Measurements from ENCODE around the gene C1orf94. TPM values are rescaled to one million over a fixed set of nuclear protein-coding genes. Genes with fewer than 3 reads are reported as not detected.
A peak's percentile ranks its signal among the peaks of the same experiment; 100 is the strongest.

The C1orf94 gene
- total RNA-seq, 2 donors from 2014 or later = not detected

DNA sequence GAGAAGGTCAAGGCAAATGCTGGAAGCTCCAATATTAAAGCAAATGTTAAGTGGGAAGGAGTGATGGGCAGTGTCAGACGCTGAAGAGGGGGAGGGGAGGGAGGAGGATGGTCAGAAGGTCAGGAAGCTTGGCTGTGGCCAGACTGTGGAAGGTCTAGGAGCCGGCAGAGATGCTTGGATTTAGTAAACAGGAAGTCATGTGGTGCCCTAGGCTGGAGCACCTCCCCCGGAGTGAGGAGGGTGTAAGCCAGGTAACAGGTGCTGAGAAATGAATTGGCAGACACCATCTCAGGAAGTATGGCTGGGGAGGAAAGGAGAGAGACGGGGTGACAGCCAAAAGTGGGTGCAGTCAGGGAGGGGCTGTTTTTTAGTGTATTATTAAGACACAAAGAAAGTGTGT lies 29.4 kb upstream of the C1orf94 start:
- no peak overlapping the region for H3K4me3 Mint-ChIP-seq
- ATAC-seq (no peak), DNase-seq (no peak)
- H3K27ac Mint-ChIP-seq = no peak overlapping the region
- no peaks in the 10 kb centered on the region for H3K36me3 Mint-ChIP-seq (ENCODE audit: low read depth)
- no peaks in the 10 kb centered on the region for H3K4me1 Mint-ChIP-seq
- no peaks in the 10 kb centered on the region for H3K9me3 ChIP-seq (ENCODE audit: control insufficient read depth, low read length, poor library complexity, severe bottlenecking)
- peaks cover 32% of the 10 kb centered on the region for H3K27me3 Mint-ChIP-seq

DNA sequence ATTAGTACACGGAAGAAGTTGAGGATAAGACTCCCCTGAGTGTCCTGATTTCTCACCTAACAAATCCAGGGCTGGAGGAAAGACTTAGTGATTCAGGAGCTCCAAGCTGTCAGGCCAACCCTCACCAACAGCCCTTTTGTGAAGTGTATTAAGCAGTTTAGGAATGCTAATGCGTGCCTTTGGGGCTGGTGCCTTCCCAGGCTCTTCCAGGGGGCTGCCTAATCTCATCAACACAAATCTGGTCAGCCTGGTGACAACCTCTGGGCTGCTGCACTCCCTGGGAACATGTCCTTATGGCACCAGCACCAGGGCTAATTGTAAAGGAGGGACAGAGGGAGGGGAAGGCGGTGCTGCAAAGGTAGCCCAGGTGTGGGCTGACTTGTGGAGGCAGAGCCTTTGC lies 27.2 kb upstream of the C1orf94 start:
- Mint-ChIP-seq H3K27me3 (peaks cover 42% of the 10 kb centered on the region), H3K4me3 (no peak overlapping the region), H3K4me1 (no peaks in the 10 kb centered on the region), H3K27ac (no peak overlapping the region), H3K36me3 (ENCODE audit: low read depth) (no peaks in the 10 kb centered on the region)
- ATAC-seq (no peak), DNase-seq (no peak)
- H3K9me3 ChIP-seq (ENCODE audit: control insufficient read depth, low read length, poor library complexity, severe bottlenecking) = no peaks in the 10 kb centered on the region

DNA sequence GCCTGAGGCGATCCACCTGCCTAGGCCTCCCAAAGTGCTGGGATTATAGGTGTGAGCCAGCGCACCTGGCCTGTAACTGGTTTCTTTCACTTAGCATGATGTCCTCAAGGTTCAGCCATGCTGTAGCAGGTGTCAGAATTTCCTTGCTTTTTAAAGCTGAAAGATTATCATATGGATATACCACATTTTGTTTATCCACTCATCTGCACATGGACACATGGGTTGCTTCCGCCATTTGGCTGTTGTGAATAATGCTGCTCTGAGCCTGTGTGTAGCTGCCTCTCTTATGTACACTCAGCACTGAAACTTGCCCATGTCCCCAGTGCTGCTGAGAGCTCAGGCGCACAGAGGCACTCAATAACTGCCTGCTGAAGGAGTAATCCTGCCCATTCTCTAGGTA lies 23.5 kb upstream of the C1orf94 start:
- no peaks in the 10 kb centered on the region for H3K36me3 Mint-ChIP-seq (ENCODE audit: low read depth)
- DNase-seq (no peak), ATAC-seq (no peak)
- no peaks in the 10 kb centered on the region for H3K9me3 ChIP-seq (ENCODE audit: control insufficient read depth, low read length, poor library complexity, severe bottlenecking)
- H3K27ac Mint-ChIP-seq = no peak overlapping the region
- H3K4me3 Mint-ChIP-seq = no peak overlapping the region
- H3K27me3 Mint-ChIP-seq = peaks cover 47% of the 10 kb centered on the region
- H3K4me1 Mint-ChIP-seq = no peaks in the 10 kb centered on the region

DNA sequence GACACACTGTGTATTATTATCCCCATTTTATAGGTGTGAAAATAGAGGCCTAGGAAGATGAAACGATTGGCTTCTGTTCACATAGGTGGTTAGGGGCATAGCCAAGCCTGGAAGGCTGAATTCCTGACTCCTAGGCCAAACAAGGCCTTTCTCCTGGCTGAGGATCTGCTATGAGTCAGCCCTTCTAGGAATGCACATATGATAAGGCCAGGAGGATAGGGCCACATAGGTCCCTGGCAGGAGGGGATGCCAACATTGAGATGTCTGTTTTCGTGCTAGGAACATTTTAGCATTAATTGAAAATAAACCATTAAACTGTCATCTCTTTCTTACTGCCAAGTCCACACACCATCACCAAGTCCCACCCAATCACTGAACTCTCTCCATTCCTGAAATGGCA lies 20.8 kb upstream of the C1orf94 start:
- peaks cover 49% of the 10 kb centered on the region for H3K27me3 Mint-ChIP-seq
- H3K27ac Mint-ChIP-seq = no peak overlapping the region
- H3K36me3 Mint-ChIP-seq (ENCODE audit: low read depth) = no peaks in the 10 kb centered on the region
- H3K4me3 Mint-ChIP-seq = no peak overlapping the region
- DNase-seq (no peak), ATAC-seq (no peak)
- H3K9me3 ChIP-seq (ENCODE audit: control insufficient read depth, low read length, poor library complexity, severe bottlenecking) = no peaks in the 10 kb centered on the region
- H3K4me1 Mint-ChIP-seq = no peaks in the 10 kb centered on the region

DNA sequence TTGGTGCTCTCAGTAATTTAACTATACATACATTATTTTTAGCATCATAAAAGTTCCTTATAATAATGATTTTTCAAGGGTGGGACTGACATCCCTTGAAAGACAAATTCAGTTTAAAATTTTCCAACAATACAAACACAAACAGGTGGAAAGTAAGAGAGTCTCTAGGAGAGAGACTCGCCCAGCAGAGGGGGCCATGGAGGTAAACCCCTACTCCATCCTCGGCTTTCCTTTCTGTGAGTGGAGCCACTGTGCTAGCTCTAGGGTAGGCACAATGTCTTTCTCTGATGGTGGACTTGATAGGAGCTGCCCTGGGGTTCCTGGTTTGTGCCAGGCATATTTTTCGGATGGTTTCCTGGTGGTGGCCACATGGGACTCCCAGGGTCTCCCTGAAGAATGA lies 20.0 kb upstream of the C1orf94 start:
- Mint-ChIP-seq H3K36me3 (ENCODE audit: low read depth) (no peaks in the 10 kb centered on the region), H3K27ac (no peak overlapping the region), H3K4me1 (no peaks in the 10 kb centered on the region), H3K27me3 (peaks cover 58% of the 10 kb centered on the region), H3K4me3 (no peak overlapping the region)
- ATAC-seq = no peak
- no peak for DNase-seq
- H3K9me3 ChIP-seq (ENCODE audit: control insufficient read depth, low read length, poor library complexity, severe bottlenecking) = no peaks in the 10 kb centered on the region

DNA sequence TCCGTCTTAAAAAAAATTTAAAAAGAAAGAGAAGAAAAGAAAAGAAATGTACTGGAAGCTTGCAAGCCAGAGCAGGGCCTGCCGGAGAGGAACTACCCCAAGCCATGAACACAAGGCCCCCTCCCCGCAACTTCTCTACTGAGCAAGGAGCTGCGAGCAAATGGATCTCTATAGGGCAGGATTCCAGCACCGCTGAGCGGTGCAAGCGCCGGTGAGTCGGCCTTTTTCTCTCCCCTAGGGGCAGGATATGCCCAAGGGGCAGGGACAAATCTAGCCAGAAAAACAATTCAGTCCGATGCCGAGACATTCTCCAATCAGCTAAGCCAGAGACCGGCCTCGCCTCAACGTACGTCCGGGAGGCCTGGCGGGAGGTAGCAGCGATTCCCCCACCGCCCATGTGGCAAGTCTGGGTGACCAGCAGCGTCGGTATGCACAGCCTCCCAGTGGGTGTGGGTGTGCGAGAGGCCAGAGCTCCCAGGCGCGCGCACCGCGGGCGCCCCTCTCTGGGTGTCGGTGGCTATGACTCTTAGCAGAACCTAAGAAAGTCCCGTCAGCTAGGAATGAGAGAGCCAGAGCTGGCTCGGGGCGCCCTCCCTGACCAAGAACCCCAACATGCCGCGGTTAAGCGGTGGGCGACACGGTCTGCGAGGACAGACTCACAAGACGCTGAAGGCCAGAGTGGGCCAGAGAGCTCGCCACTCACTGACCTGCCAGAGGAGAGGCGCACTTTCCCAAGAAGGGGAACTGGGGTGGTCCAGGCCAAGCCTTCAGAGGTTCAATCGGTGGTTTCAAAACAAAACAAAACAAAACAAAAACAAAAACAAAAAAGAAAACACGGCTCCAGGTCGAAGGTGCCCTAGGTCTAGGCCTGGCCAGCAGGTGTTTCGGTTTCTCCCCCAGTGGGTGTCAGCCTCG lies 13.6 kb upstream of the C1orf94 start:
- peaks cover 2% of the 10 kb centered on the region for H3K36me3 Mint-ChIP-seq (ENCODE audit: low read depth)
- no peak overlapping the region for H3K27ac Mint-ChIP-seq
- H3K4me3 Mint-ChIP-seq = peak overlapping the region; percentile 72
- H3K9me3 ChIP-seq (ENCODE audit: control insufficient read depth, low read length, poor library complexity, severe bottlenecking) = no peaks in the 10 kb centered on the region
- DNase-seq = no peak
- H3K4me1 Mint-ChIP-seq = peaks cover 6% of the 10 kb centered on the region
- H3K27me3 Mint-ChIP-seq = peaks cover 61% of the 10 kb centered on the region
- peak; percentile 54 for ATAC-seq

DNA sequence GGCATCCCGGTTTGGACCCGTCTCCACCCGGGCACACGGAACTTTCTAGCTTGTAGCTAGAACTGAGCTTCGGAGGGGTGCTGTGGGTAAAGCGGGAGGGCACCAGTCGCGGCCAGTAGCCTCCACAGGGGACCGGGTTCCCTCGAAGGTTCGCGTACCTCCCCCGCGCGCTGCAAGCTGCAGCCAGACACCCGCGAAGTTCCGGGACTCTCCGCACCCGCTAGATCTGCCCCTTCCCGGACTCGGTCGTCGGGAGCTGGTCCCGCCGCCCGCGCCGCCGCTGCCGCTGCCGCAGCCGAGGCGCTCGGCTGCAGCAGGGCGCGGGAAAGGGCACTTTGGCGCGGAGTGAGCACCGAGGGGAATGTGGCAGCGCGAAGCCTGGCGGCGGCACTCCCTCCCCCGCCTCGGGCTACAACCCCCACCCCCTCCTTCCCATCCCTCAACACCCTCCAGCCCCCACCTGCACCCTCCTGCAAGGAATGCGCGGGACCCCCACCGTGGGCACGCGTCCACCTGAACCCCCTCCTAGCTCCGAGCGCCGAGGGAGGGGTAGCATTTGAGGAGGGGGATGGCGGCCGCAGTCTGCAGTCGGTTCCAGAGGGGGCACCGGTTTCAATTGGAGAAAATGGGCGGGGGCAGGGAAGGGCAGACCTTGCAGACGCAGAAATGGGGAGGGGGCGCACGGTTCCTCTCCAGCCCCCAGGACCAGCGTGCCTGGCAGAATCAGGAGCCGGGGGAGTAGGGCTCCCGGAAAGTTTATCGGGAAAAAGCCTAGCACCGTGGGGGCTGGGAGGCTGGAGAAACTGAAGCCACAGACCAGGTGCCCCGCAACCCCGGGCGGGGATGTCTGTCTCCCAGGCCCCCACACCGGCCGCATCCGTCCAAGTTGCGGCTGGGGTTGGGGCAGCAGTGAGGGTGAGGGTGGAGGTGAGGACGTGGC lies 12.6 kb upstream of the C1orf94 start:
- Mint-ChIP-seq H3K36me3 (ENCODE audit: low read depth) (peaks cover 2% of the 10 kb centered on the region), H3K4me3 (peak overlapping the region; percentile 72), H3K4me1 (peaks cover 6% of the 10 kb centered on the region), H3K27me3 (peaks cover 66% of the 10 kb centered on the region), H3K27ac (no peak overlapping the region)
- no peaks in the 10 kb centered on the region for H3K9me3 ChIP-seq (ENCODE audit: control insufficient read depth, low read length, poor library complexity, severe bottlenecking)
- ATAC-seq = no peak
- no peak for DNase-seq

DNA sequence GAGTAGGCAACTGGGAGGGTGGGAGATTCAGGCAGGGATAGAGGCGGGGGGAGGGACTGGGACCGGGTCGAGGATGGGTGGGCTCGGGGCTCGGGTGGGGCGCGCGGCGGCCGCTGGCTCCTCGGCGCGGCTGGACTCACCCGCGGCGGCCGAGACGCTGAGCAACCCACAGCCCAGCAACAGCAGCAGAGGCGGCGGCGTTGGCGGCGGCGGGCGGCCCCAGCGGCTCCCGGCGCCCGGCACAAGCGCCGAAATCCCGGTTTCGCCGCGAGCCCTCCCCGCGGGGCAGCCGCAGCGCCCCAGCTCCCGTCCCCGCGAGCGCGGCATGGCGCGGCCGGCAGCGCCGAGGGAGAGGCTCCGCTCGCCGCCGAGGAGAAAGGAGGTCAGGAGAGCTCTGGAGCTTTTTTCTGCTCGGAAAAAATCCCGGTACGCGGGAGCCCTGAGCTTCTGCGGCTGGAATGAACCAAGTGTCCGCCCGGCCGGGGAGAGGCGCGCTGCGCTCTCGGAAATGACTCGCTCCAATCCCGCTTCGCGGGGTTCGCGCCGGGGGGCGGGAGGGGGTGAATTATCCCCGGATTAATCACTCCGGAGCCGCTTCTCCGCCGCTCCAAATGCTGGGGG lies 11.8 kb upstream of the C1orf94 start, which contains the start of gene CSMD2:
Gene CSMD2, minus strand, starts transcription at position 460 of the 621 bp plus-strand sequence. Its CDS starts 133 bp downstream, at position 327.
- Mint-ChIP-seq H3K27ac (no peak within 1 kb of the TSS), H3K36me3 (ENCODE audit: low read depth) (peaks cover 2% of the 10 kb centered on the region), H3K4me1 (peaks cover 6% of the 10 kb centered on the region), H3K27me3 (peaks cover 71% of the 10 kb centered on the region), H3K4me3 (peak within 1 kb of the TSS; percentile 72)
- DNase-seq = no peak
- H3K9me3 ChIP-seq (ENCODE audit: control insufficient read depth, low read length, poor library complexity, severe bottlenecking) = no peaks in the 10 kb centered on the region
- no peak for ATAC-seq

DNA sequence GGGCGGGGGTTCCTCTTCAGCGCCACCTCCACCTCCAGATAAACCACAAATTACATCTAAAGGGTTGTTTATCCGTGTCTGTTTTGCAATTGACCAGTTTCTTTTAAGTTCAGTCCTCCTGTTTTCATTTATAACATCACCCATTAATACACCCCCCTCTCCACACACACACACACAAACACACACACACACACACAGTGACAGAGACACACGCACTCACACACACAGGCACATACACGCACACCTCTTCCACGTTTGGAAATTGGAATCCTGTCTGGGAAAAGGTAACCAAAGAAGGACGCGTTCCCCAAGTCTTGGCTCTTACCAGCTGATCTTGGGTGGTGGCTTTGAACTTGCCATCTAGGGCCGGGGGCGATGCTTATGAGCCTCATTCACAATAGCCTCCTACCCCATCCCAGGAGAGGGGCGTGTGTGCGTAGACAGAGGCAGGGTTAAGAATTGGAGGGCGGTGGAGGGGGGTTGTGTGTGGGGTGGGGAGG lies 11.2 kb upstream of the C1orf94 start:
- peaks cover 71% of the 10 kb centered on the region for H3K27me3 Mint-ChIP-seq
- H3K4me1 Mint-ChIP-seq = peaks cover 6% of the 10 kb centered on the region
- ATAC-seq = no peak
- peaks cover 2% of the 10 kb centered on the region for H3K36me3 Mint-ChIP-seq (ENCODE audit: low read depth)
- H3K4me3 Mint-ChIP-seq = peak overlapping the region; percentile 72
- no peaks in the 10 kb centered on the region for H3K9me3 ChIP-seq (ENCODE audit: control insufficient read depth, low read length, poor library complexity, severe bottlenecking)
- DNase-seq = no peak
- H3K27ac Mint-ChIP-seq = no peak overlapping the region

DNA sequence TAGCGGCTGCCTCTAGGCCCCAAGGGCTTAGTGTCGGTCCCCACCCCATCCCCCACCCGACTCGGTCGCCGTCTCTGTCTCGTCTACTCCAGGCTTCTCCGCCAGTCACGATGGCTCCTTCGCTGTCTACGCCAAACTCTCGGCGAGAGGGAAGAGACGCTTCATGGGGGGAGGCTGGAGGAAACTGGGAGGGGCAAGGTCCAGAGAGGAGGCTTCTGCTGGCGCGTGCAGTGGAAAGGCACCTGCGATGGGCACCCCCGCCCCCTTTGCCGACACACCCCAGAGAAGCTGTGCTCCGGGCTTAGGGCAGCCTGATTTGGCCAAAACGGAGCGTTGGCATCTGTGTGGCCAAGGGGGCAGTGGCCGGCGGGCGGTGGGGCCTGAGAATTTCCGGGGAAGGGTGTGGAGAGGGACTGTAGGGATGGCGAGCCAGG lies 10.5 kb upstream of the C1orf94 start:
- Mint-ChIP-seq H3K36me3 (ENCODE audit: low read depth) (peaks cover 2% of the 10 kb centered on the region), H3K4me3 (no peak overlapping the region), H3K27ac (no peak overlapping the region), H3K4me1 (peaks cover 6% of the 10 kb centered on the region), H3K27me3 (peaks cover 71% of the 10 kb centered on the region)
- ATAC-seq (no peak), DNase-seq (no peak)
- no peaks in the 10 kb centered on the region for H3K9me3 ChIP-seq (ENCODE audit: control insufficient read depth, low read length, poor library complexity, severe bottlenecking)

DNA sequence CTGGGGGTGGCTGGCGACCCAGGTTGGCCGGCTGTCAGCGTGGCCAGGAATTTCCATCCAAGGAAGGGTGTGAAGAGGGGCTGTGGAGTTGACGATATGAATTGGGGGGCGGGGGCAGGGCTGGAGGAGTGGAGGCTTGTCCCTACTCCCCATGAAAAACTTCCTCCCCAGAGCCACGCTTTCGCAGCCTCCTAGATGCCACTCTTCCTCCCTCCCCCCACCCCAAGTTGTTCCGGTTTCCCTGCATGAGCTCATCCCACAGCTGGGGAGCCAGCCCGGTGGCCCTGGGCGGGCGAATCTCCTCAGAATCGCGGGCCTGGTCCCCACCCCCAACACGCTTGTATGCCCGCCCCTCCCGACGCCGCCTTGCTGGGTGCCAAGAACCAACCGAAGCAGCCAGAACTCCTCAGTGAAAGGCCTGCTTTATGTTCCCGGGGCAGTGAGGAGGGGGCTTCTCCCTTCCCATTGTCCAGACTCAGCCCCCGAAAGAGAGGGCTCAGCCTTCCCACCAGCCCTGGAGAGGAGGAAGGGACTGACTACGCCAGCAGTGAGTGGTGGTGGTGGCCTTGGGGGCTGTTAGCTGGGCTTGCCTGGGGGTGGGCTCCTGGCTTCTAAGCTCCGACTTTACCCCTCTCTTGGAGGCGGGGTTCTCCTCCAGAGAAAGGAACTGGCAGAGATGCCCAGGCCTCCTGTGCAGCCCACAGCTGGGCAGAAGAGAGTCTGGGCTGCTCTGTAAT lies 9.9 kb upstream of the C1orf94 start:
- peaks cover 69% of the 10 kb centered on the region for H3K27me3 Mint-ChIP-seq
- no peak overlapping the region for H3K27ac Mint-ChIP-seq
- H3K4me1 Mint-ChIP-seq = peaks cover 6% of the 10 kb centered on the region

DNA sequence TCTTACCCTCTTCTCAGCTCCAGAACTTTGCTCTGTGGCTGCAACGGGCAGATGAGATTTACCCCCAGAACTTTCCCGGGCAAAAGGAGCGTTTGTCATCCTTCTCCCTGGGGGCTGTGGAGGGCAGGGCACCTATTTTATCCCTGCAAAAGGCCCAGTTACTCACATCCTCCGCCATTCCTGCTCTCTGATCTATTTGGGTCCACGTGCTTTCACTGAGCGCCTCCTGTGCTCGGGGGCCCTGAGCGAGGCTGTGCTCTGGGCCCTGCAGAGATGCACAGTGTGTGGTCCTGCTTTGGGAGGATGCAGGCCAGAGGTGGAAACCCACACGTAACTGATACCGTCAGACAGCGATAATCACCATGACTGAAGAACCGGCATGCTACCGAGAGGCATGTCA lies 9.3 kb upstream of the C1orf94 start:
- ATAC-seq = no peak
- H3K9me3 ChIP-seq (ENCODE audit: control insufficient read depth, low read length, poor library complexity, severe bottlenecking) = no peaks in the 10 kb centered on the region
- H3K36me3 Mint-ChIP-seq (ENCODE audit: low read depth) = peaks cover 2% of the 10 kb centered on the region

More for the DNA sequence above, 9.9 kb upstream of the C1orf94 start:
- ATAC-seq (no peak), DNase-seq (no peak)
- Mint-ChIP-seq H3K36me3 (ENCODE audit: low read depth) (peaks cover 2% of the 10 kb centered on the region), H3K4me3 (no peak overlapping the region)
- H3K9me3 ChIP-seq (ENCODE audit: control insufficient read depth, low read length, poor library complexity, severe bottlenecking) = no peaks in the 10 kb centered on the region

More for the DNA sequence above, 9.3 kb upstream of the C1orf94 start:
- Mint-ChIP-seq H3K27me3 (peaks cover 69% of the 10 kb centered on the region), H3K4me1 (peaks cover 6% of the 10 kb centered on the region), H3K4me3 (no peak overlapping the region), H3K27ac (no peak overlapping the region)
- no peak for DNase-seq

All from T-helper 17 cell (primary cell).